Measurements from ENCODE around the gene FADS6. TPM values are rescaled to one million over a fixed set of nuclear protein-coding genes. Genes with fewer than 3 reads are reported as not detected.

FADS6 gene
- total and polyA plus RNA-seq, 2 of the 13 experiments (the other 11 are each of a cell fraction or from before 2014, with no cell fraction given) = 0.11 TPM

DNA sequence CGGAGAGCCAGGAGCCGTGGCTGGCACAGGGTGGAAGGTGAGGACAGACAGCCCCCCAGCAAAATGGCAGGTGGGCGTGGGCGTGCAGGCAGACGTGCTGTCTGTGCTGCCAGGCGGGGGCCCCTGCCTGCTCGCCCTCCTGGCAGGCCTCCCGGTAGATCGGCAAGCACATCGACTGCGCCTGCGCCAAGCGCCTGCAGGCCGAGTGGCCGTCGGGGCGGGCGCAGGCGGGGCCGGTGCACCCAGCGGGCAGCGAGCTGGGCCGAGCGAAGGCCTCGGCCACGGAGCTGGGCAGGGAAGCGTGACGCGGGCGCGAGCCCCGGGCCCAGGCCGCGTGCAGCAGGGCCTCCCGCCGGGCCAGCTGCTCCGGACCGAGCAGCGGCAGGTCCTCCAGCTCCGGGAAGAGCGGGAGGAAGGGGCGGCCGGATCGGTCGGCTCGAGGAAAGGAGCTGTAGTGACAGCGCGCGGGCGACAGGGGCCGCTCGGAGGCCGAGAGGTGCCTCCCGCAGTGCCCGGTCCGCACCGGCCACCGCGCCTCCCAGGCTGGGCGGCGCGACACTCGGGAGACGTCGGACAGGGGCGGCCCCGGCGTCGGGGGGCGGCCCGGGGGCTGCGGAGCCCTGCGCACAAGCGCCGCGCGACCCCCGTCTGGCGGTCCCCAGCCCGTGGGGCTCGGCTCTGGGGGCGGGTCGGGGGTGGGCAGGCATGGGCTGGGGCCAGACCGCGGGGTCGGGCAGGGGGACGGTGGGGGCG is 50.7 kb downstream of the FADS6 start (continued):
- TF ChIP-seq ZNF256 (CRISPR knock-in tag; conservative IDR thresholded peaks at IDR 0.05) = no peak
- TF ChIP-seq, protein P1, sequence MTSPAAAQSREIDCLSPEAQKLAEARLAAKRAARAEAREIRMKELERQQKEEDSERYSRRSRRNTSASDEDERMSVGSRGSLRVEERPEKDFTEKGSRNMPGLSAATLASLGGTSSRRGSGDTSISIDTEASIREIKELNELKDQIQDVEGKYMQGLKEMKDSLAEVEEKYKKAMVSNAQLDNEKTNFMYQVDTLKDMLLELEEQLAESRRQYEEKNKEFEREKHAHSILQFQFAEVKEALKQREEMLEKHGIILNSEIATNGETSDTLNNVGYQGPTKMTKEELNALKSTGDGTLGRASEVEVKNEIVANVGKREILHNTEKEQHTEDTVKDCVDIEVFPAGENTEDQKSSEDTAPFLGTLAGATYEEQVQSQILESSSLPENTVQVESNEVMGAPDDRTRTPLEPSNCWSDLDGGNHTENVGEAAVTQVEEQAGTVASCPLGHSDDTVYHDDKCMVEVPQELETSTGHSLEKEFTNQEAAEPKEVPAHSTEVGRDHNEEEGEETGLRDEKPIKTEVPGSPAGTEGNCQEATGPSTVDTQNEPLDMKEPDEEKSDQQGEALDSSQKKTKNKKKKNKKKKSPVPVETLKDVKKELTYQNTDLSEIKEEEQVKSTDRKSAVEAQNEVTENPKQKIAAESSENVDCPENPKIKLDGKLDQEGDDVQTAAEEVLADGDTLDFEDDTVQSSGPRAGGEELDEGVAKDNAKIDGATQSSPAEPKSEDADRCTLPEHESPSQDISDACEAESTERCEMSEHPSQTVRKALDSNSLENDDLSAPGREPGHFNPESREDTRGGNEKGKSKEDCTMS (CRISPR knock-in tag; conservative IDR thresholded peaks at IDR 0.05) = no peak
- TF ChIP-seq ZNF766 (CRISPR knock-in tag; IDR thresholded peaks at IDR 0.05; ENCODE audit: borderline replicate concordance) = no peak; the same call in 1 of the 2 replicates
- no peak for TF ChIP-seq ZNF839 (CRISPR knock-in tag; IDR thresholded peaks at IDR 0.05; ENCODE audit: borderline replicate concordance)
- TF ChIP-seq SNAI1 (CRISPR knock-in tag; IDR thresholded peaks at IDR 0.05; ENCODE audit: borderline replicate concordance) = no peak
- peak; percentile 68; the same call in 1 of the 2 replicates for TF ChIP-seq POLR2G (IDR thresholded peaks at IDR 0.05; ENCODE audit: low read depth, low read length)
- TF ChIP-seq ZNF430 (CRISPR knock-in tag; IDR thresholded peaks at IDR 0.05) = 0 out of 2 replicates have a peak, but pooled peaks have one; percentile 39
- no peak for TF ChIP-seq RBAK (CRISPR knock-in tag; IDR thresholded peaks at IDR 0.05)
- no peak for TF ChIP-seq MED13 (CRISPR knock-in tag; IDR thresholded peaks at IDR 0.05)
- TF ChIP-seq, protein P2, sequence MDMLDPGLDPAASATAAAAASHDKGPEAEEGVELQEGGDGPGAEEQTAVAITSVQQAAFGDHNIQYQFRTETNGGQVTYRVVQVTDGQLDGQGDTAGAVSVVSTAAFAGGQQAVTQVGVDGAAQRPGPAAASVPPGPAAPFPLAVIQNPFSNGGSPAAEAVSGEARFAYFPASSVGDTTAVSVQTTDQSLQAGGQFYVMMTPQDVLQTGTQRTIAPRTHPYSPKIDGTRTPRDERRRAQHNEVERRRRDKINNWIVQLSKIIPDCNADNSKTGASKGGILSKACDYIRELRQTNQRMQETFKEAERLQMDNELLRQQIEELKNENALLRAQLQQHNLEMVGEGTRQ (IDR thresholded peaks at IDR 0.05; ENCODE audit: low read depth, low read length) = no peak
- TF ChIP-seq, protein P2 (CRISPR knock-in tag; IDR thresholded peaks at IDR 0.05; ENCODE audit: borderline replicate concordance) = no peak
- no peak for TF ChIP-seq TBX3 (IDR thresholded peaks at IDR 0.05; ENCODE audit: borderline replicate concordance)
- no peak for TF ChIP-seq ZNF749 (CRISPR knock-in tag; IDR thresholded peaks at IDR 0.05; ENCODE audit: borderline replicate concordance)
- TF ChIP-seq ZNF790 (CRISPR knock-in tag; IDR thresholded peaks at IDR 0.05; ENCODE audit: borderline replicate concordance) = no peak
- TF ChIP-seq ZGPAT (CRISPR knock-in tag; IDR thresholded peaks at IDR 0.05) = 0 out of 2 replicates have a peak, but pooled peaks have one; percentile 24
- TF ChIP-seq ZNF768 (CRISPR knock-in tag; IDR thresholded peaks at IDR 0.05) = peak; percentile 51; the same call in 1 of the 2 replicates
- no peak for TF ChIP-seq ZNF7 (CRISPR knock-in tag; IDR thresholded peaks at IDR 0.05)
